ENCODE measurements around the gene PTPRE.

Gene PTPRE

GRCh38 chr10:128000471-128001362 is 93.8 kb downstream of the PTPRE start:
- in situ Hi-C loops (cut with HindIII; ENCODE audit: low sequenced_read_pairs): no loop called here
- no peak for TF ChIP-seq CTCF (IDR thresholded peaks at IDR 0.05; ENCODE audit: low read depth, low read length)
- H3K4me3 ChIP-seq (ENCODE audit: low read depth, low read length): no peak overlapping the region
- peak; percentile 49 for DNase-seq (ENCODE audit: low read depth, low spot score)

GRCh38 chr10:128001363-128001745 is 94.5 kb downstream of the PTPRE start:
- no peak for DNase-seq (ENCODE audit: low read depth, low spot score)
- H3K4me3 ChIP-seq (ENCODE audit: low read depth, low read length): no peak overlapping the region
- in situ Hi-C loops (cut with HindIII; ENCODE audit: low sequenced_read_pairs): no loop called here
- TF ChIP-seq CTCF (IDR thresholded peaks at IDR 0.05; ENCODE audit: low read depth, low read length): no peak

- in situ Hi-C loops (cut with HindIII; ENCODE audit: low sequenced_read_pairs): no loop called here
- DNase-seq (ENCODE audit: low read depth, low spot score): no peak
- no peak overlapping the region for H3K4me3 ChIP-seq (ENCODE audit: low read depth, low read length)
- TF ChIP-seq CTCF (IDR thresholded peaks at IDR 0.05; ENCODE audit: low read depth, low read length): no peak
Measured at GRCh38 chr10:128001849-128002248, 94.9 kb downstream of the PTPRE start.

GRCh38 chr10:128003521-128003920 is 96.6 kb downstream of the PTPRE start:
- in situ Hi-C loops (cut with HindIII; ENCODE audit: low sequenced_read_pairs): no loop called here
- no peak overlapping the region for H3K4me3 ChIP-seq (ENCODE audit: low read depth, low read length)
- DNase-seq (ENCODE audit: low read depth, low spot score): no peak
- no peak for TF ChIP-seq CTCF (IDR thresholded peaks at IDR 0.05; ENCODE audit: low read depth, low read length)

- no peak for DNase-seq (ENCODE audit: low read depth, low spot score)
- no peak overlapping the region for H3K4me3 ChIP-seq (ENCODE audit: low read depth, low read length)
- in situ Hi-C loops (cut with HindIII; ENCODE audit: low sequenced_read_pairs): no loop called here
- TF ChIP-seq CTCF (IDR thresholded peaks at IDR 0.05; ENCODE audit: low read depth, low read length): no peak
Measured at GRCh38 chr10:128005858-128006257, 99.0 kb downstream of the PTPRE start.

- DNase-seq (ENCODE audit: low read depth, low spot score): no peak
- no peak for TF ChIP-seq CTCF (IDR thresholded peaks at IDR 0.05; ENCODE audit: low read depth, low read length)
- in situ Hi-C loops (cut with HindIII; ENCODE audit: low sequenced_read_pairs): no loop called here
- no peak overlapping the region for H3K4me3 ChIP-seq (ENCODE audit: low read depth, low read length)
Measured at GRCh38 chr10:128007056-128007455, 100.2 kb downstream of the PTPRE start.
